Measurements from ENCODE around the gene OR4C16.

Gene OR4C16, protein sequence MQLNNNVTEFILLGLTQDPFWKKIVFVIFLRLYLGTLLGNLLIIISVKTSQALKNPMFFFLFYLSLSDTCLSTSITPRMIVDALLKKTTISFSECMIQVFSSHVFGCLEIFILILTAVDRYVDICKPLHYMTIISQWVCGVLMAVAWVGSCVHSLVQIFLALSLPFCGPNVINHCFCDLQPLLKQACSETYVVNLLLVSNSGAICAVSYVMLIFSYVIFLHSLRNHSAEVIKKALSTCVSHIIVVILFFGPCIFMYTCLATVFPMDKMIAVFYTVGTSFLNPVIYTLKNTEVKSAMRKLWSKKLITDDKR
- total RNA-seq = 0 reads per million in 9 experiments

DNA sequence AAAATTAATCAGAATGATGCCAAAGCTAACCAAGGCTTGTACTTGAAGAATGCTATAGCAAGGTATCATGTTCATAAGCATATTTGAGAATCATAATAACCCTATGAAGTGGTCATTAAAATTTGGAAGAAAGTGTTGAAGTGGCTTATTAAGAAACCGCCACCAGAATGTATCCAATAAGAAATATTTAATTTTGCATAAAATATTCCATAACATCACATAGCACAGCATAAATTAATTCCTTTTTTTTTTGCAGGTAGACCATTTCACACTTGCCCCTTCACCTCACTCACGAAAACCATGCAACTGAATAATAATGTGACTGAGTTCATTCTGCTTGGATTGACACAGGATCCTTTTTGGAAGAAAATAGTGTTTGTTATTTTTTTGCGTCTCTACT lies at the start of gene OR4C16:
Gene OR4C16, plus strand, starts transcription at position 301 of the 400 bp plus-strand sequence. Its CDS starts 0 bp downstream, at position 301.
- ATAC-seq (replicated peaks) = no peak
- H3K27ac Mint-ChIP-seq = no peak within 1 kb of the TSS
- no peak for DNase-seq

DNA sequence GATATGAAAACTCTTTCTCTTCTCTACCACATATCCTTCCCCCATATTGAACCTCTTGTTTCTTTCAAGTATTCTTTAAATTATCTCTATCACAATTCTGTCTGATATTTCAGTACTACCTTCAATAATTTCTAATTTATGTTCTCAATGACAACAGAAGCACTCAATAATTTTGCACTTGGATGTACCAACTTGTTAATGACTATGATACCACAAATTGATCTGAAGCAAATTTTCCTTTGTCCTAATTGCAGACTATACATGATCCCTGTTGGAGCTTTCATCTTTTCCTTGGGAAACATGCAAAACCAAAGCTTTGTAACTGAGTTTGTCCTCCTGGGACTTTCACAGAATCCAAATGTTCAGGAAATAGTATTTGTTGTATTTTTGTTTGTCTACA lies 17.8 kb upstream of the OR4C16 start, which contains the start of gene OR4C15:
Gene OR4C15, plus strand, starts transcription at position 301 of the 400 bp plus-strand sequence. Its CDS starts 0 bp downstream, at position 301.
- Mint-ChIP-seq H3K36me3 (ENCODE audit: insufficient read depth) (no peaks in the 10 kb centered on the region), H3K27me3 (no peaks in the 10 kb centered on the region), H3K4me1 (ENCODE audit: low read depth in 2 of 2) (no peaks in the 10 kb centered on the region), H3K27ac (no peak within 1 kb of the TSS), H3K9me3 (peaks cover 21 to 29% of the 10 kb centered on the region in 2 donors), H3K4me3 (no peak within 1 kb of the TSS)
- ATAC-seq (replicated peaks) (no peak), DNase-seq (no peak)

More for the DNA sequence above, at the start of gene OR4C16:
- Mint-ChIP-seq H3K27me3 (no peaks in the 10 kb centered on the region), H3K4me3 (no peak within 1 kb of the TSS), H3K4me1 (ENCODE audit: low read depth in 2 of 2) (no peaks in the 10 kb centered on the region), H3K9me3 (peaks cover 10 to 19% of the 10 kb centered on the region in 2 donors), H3K36me3 (ENCODE audit: insufficient read depth) (no peaks in the 10 kb centered on the region)

DNA sequence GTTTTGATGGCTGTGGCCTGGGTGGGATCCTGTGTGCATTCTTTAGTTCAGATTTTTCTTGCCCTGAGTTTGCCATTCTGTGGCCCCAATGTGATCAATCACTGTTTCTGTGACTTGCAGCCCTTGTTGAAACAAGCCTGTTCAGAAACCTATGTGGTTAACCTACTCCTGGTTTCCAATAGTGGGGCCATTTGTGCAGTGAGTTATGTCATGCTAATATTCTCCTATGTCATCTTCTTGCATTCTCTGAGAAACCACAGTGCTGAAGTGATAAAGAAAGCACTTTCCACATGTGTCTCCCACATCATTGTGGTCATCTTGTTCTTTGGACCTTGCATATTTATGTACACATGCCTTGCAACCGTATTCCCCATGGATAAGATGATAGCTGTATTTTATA lies 620 bp downstream of the OR4C16 start:
- Mint-ChIP-seq H3K27ac (no peak overlapping the region), H3K9me3 (peaks cover 10 to 19% of the 10 kb centered on the region in 2 donors), H3K4me1 (ENCODE audit: low read depth in 2 of 2) (no peaks in the 10 kb centered on the region), H3K27me3 (no peaks in the 10 kb centered on the region), H3K36me3 (ENCODE audit: insufficient read depth) (no peaks in the 10 kb centered on the region), H3K4me3 (no peak overlapping the region)
- ATAC-seq (replicated peaks) (no peak), DNase-seq (no peak)

DNA sequence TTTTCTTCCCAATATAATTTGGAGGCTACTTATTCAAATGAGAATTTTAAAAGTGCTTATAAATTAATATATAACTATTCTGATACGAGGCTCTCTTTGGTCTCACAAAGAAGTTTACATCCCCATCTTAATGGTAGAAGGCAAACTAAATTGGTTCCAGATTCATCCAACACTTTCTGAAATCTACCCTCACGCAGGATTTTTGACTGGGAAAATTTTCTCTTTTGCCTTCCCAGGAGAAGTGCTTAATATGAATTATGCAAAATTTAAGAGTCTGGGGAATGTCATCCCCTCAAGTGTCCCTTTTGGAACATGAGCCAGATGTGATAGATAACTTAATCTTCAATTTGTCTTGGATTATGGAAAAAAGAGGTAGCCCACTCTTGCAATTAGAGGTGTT lies 35.6 kb downstream of the OR4C16 start, which contains the start of gene OR4C11:
Gene OR4C11, minus strand, starts transcription at position 101 of the 400 bp plus-strand sequence. CDS start 3,272 bp downstream, outside the sequence.
- no peak within 1 kb of the TSS for H3K27ac Mint-ChIP-seq
- ATAC-seq (replicated peaks) (no peak), DNase-seq (no peak)
- H3K27me3 Mint-ChIP-seq = no peaks in the 10 kb centered on the region
- H3K9me3 Mint-ChIP-seq = peaks cover 7 to 8% of the 10 kb centered on the region in 2 donors
- H3K4me1 Mint-ChIP-seq (ENCODE audit: low read depth in 2 of 2) = no peaks in the 10 kb centered on the region
- no peaks in the 10 kb centered on the region for H3K36me3 Mint-ChIP-seq (ENCODE audit: insufficient read depth)
- no peak within 1 kb of the TSS for H3K4me3 Mint-ChIP-seq
